Activated CD4-positive, alpha-beta T cell treated with anti-CD3 and anti-CD28 coated beads, Interleukin-2, Interleukin-4, amounts not matched to agents 100 ng/mL and 50 ng/mL, durations not matched to agents 16 hours and 8 hours (primary cell): ENCODE data around the gene DUSP6.

Experiments used
- DNase-seq: peaks from one replicate; pipeline ENCODE4 v3.0.0-alpha.2; 2020; ENCODE audit warnings: low spot score

The DUSP6 gene

GRCh38 chr12:89373763-89374572 lies 21.7 kb upstream of the DUSP6 start:
- no peak for DNase-seq

GRCh38 chr12:89372584-89373370 lies 20.5 kb upstream of the DUSP6 start:
- DNase-seq = no peak

GRCh38 chr12:89370850-89371249 lies 18.5 kb upstream of the DUSP6 start:
- DNase-seq = no peak

- DNase-seq = no peak
Measured at GRCh38 chr12:89370421-89370831, 18.1 kb upstream of the DUSP6 start.

GRCh38 chr12:89369166-89369565 lies 16.9 kb upstream of the DUSP6 start:
- no peak for DNase-seq

GRCh38 chr12:89368391-89368790 lies 16.1 kb upstream of the DUSP6 start:
- DNase-seq = no peak

GRCh38 chr12:89366676-89367364 lies 14.5 kb upstream of the DUSP6 start:
- DNase-seq = no peak

GRCh38 chr12:89364631-89365030 lies 12.3 kb upstream of the DUSP6 start:
- DNase-seq = no peak

- no peak for DNase-seq
Measured at GRCh38 chr12:89364058-89364457, 11.8 kb upstream of the DUSP6 start.

- no peak for DNase-seq
Measured at GRCh38 chr12:89363582-89363981, 11.3 kb upstream of the DUSP6 start.

- peak; percentile 53 for DNase-seq
Measured at GRCh38 chr12:89363084-89363483, 10.8 kb upstream of the DUSP6 start.

- DNase-seq = no peak
Measured at GRCh38 chr12:89359615-89360014, 7.3 kb upstream of the DUSP6 start.

GRCh38 chr12:89358805-89359204 lies 6.5 kb upstream of the DUSP6 start:
- DNase-seq = no peak

- DNase-seq = no peak
Measured at GRCh38 chr12:89357297-89357730, 5.0 kb upstream of the DUSP6 start.

GRCh38 chr12:89356069-89356665 lies 3.9 kb upstream of the DUSP6 start:
- no peak for DNase-seq

GRCh38 chr12:89355243-89356068 lies 3.2 kb upstream of the DUSP6 start:
- DNase-seq = no peak

GRCh38 chr12:89354612-89355067 lies 2.3 kb upstream of the DUSP6 start:
- DNase-seq = no peak

GRCh38 chr12:89353823-89354611 lies 1.7 kb upstream of the DUSP6 start:
- DNase-seq = peak; percentile 79

GRCh38 chr12:89353188-89353822 lies 1.0 kb upstream of the DUSP6 start:
- no peak for DNase-seq

- DNase-seq = no peak
Measured at GRCh38 chr12:89352242-89352491, 134 bp downstream of the DUSP6 start.
